Lung (tissue), 12 donors: ENCODE measurements around the gene RIOX2. TPM values are rescaled to one million over a fixed set of nuclear protein-coding genes. Genes with fewer than 3 reads are reported as not detected.

Experiments
- ATAC-seq: fragments of 200-7000 bp; cut with Tn5 transposase; one replicate; pipeline ENCODE4 v1.9.1; 2020; ENCODE audit warnings: moderate number of reproducible peaks; ENCODE audit not compliant: insufficient read depth, low FRiP score
- DNase-seq, 3 donors: peaks; one replicate each; pipeline ENCODE4 v3.0.0-alpha.2; 2013 to 2017
- H3K27ac ChIP-seq, 2 donors: one replicate each; pipeline ENCODE4 v1.5.1; 2013; ENCODE audit warnings: mild to moderate bottlenecking in 2 of 2, moderate library complexity in 2 of 2, control low read depth in 1 of 2, inconsistent platforms in 1 of 2, low read depth in 1 of 2, low read length in 1 of 2
- H3K27me3 ChIP-seq, 3 donors: one replicate each; pipeline ENCODE4 v1.5.1; 2013; ENCODE audit warnings: low read length in 2 of 3; ENCODE audit not compliant: control insufficient read depth in 3 of 3, insufficient read depth in 3 of 3
- H3K36me3 ChIP-seq, 4 donors: one replicate each; pipeline ENCODE4 v1.5.1; 2013; ENCODE audit warnings: low read length in 4 of 4, mild to moderate bottlenecking in 1 of 4, moderate library complexity in 1 of 4; ENCODE audit not compliant: control insufficient read depth in 4 of 4, insufficient read depth in 4 of 4
- H3K4me1 ChIP-seq, 5 donors: one replicate each; pipeline ENCODE4 v1.5.1; 2013; ENCODE audit warnings: low read length in 5 of 5, mild to moderate bottlenecking in 2 of 5, moderate library complexity in 1 of 5; ENCODE audit not compliant: control insufficient read depth in 5 of 5, insufficient read depth in 5 of 5
- H3K4me3 ChIP-seq: one replicate; pipeline ENCODE4 v1.5.1; 2013; ENCODE audit warnings: mild to moderate bottlenecking, control low read depth, moderate library complexity
- H3K9ac ChIP-seq, 2 donors: one replicate each; pipeline ENCODE4 v1.5.1; 2013; ENCODE audit warnings: low read length in 2 of 2, control low read depth in 1 of 2; ENCODE audit not compliant: insufficient read depth in 1 of 2
- H3K9me3 ChIP-seq, 4 donors: one replicate each; pipeline ENCODE4 v1.5.1; 2013; ENCODE audit warnings: low read length in 3 of 4, mild to moderate bottlenecking in 1 of 4, moderate library complexity in 1 of 4; ENCODE audit not compliant: control insufficient read depth in 4 of 4, insufficient read depth in 3 of 4
- WGBS, 2 donors: extraction: QIAGEN DNeasy Blood & Tissue Kit; methylation state at CpG; one replicate each; pipeline ENCODE4 v1.1.7; 2013; 5-methylcytosine and 5-hydroxymethylcytosine counted together
- polyA plus RNA-seq, 2 donors: library from polyadenylated mRNA; stranded (reverse); fragments of 200-250 nt; gene quantifications; one replicate each; pipeline ENCODE4 v1.2.1, GENCODE V29; 2013
- total RNA-seq, 2 donors: library from RNA; depleted of rRNA in 1 of 2; stranded (reverse); fragments of >200 nt in 1 of 2; gene quantifications; one replicate each; pipeline ENCODE4 v1.2.1, GENCODE V29; 2014 to 2021
- TF ChIP-seq, protein P1 (sequence below): IDR thresholded peaks from 2 replicates; pipeline ENCODE4 v1.5.1; 2012; ENCODE audit warnings: mild to moderate bottlenecking; ENCODE audit errors: control extremely low read depth, extremely low read depth
- donor health status: control.
- donor health status: control.
- donor health status: Bipolar disorder and iron deficiency.
- donor health status: healthy.
- donor health status: DM: yes; HTN: yes; CAD: no.

RIOX2 gene
- total and polyA plus RNA-seq, 4 donors = 16.3 to 41.3 (median 22.2) TPM

DNA sequence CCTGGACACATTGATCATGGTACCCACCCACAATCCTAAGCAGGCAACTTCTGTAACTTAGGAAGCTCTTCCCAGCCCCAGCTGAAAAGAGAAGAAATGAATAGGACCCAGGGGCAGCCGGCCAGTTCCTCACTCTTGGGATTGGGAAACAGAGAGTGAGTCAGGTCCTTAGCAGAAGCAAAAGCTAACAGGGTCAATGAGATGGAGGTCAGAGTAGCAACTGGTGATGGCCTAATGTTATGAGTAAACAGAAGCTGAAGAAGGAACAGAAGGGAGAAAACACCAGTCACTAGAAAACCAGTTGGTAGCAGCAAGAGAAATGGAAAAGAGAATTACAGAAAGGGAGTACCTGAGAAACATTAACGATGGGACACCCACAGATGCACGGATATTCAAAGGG lies 20.0 kb downstream of the RIOX2 start:
- Histone ChIP-seq H3K27me3 (no peaks in the 10 kb centered on the region), H3K9me3 (no peaks in the 10 kb centered on the region), H3K36me3 (peaks cover 16 to 64% (median 35%) of the 10 kb centered on the region in 4 donors), H3K9ac (no peak overlapping the region), H3K27ac (peak overlapping the region in 1 of 2 donors; percentile 86), H3K4me1 (peaks cover 0 to 3% (median 0%) of the 10 kb centered on the region in 5 donors), H3K4me3 (no peak overlapping the region)
- ATAC-seq (peak; percentile 85), DNase-seq (no peak)
- 76 to 78% methylated on average over 3 of the region's 3 CpGs for WGBS, 2 donors
- TF ChIP-seq, protein P1, sequence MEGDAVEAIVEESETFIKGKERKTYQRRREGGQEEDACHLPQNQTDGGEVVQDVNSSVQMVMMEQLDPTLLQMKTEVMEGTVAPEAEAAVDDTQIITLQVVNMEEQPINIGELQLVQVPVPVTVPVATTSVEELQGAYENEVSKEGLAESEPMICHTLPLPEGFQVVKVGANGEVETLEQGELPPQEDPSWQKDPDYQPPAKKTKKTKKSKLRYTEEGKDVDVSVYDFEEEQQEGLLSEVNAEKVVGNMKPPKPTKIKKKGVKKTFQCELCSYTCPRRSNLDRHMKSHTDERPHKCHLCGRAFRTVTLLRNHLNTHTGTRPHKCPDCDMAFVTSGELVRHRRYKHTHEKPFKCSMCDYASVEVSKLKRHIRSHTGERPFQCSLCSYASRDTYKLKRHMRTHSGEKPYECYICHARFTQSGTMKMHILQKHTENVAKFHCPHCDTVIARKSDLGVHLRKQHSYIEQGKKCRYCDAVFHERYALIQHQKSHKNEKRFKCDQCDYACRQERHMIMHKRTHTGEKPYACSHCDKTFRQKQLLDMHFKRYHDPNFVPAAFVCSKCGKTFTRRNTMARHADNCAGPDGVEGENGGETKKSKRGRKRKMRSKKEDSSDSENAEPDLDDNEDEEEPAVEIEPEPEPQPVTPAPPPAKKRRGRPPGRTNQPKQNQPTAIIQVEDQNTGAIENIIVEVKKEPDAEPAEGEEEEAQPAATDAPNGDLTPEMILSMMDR = no peak

DNA sequence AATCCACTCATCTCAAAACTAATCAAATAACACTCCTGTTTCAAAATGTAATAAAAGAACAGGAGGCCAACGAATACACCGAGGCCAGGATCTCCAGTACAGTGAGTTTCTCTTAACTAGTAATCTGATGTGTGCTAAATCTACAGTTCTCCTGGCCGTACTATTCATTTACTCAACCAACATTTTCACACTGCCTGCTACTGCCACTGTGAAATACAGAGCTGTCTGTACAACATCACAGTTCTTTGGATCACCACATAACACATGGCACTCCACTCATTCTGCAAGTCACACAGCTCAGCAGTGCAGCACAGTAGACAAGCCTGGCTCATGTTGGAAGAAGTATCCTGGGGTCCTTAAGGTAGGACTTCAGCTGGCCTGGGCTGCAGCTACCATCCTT lies 21.9 kb downstream of the RIOX2 start:
- WGBS, 2 donors = 85 to 93% methylated on average over 3 of the region's 3 CpGs
- peaks cover 0 to 3% (median 0%) of the 10 kb centered on the region in 5 donors for H3K4me1 ChIP-seq
- H3K27ac ChIP-seq = no peak overlapping the region
- TF ChIP-seq, protein P1 = no peak
- DNase-seq = no peak
- H3K9me3 ChIP-seq = no peaks in the 10 kb centered on the region
- no peak overlapping the region for H3K9ac ChIP-seq
- H3K27me3 ChIP-seq = no peaks in the 10 kb centered on the region
- no peak overlapping the region for H3K4me3 ChIP-seq
- H3K36me3 ChIP-seq = peaks cover 22 to 59% (median 41%) of the 10 kb centered on the region in 4 donors
- no peak for ATAC-seq

GRCh38 chr3:97949743-97950142 lies 22.5 kb downstream of the RIOX2 start:
- DNase-seq = no peak
- Histone ChIP-seq H3K9me3 (no peaks in the 10 kb centered on the region), H3K27me3 (no peaks in the 10 kb centered on the region), H3K36me3 (peaks cover 25 to 63% (median 40%) of the 10 kb centered on the region in 4 donors), H3K4me3 (no peak overlapping the region), H3K27ac (no peak overlapping the region), H3K4me1 (peaks cover 0 to 3% (median 0%) of the 10 kb centered on the region in 5 donors), H3K9ac (no peak overlapping the region)
- no peak for ATAC-seq
- 76 to 79% methylated on average over 5 of the region's 5 CpGs for WGBS, 2 donors
- TF ChIP-seq, protein P1 = no peak

GRCh38 chr3:97949110-97949485 lies 23.1 kb downstream of the RIOX2 start:
- Histone ChIP-seq H3K4me3 (no peak overlapping the region), H3K9me3 (no peaks in the 10 kb centered on the region), H3K9ac (no peak overlapping the region), H3K4me1 (peaks cover 0 to 3% (median 0%) of the 10 kb centered on the region in 5 donors), H3K27me3 (no peaks in the 10 kb centered on the region), H3K27ac (no peak overlapping the region), H3K36me3 (peaks cover 25 to 61% (median 36%) of the 10 kb centered on the region in 4 donors)
- no peak for DNase-seq
- no peak for ATAC-seq
- 92 to 100% methylated on average over 2 of the region's 2 CpGs for WGBS, 2 donors
- TF ChIP-seq, protein P1 = no peak
